HCT116 (cell line): Measurements from ENCODE around the gene TEX19. TPM values are rescaled to one million over a fixed set of nuclear protein-coding genes. Genes with fewer than 3 reads are reported as not detected.

Experiments
- ATAC-seq: fragments of 200-7000 bp; cut with Tn5 transposase; 2 replicates; pipeline ENCODE4 v1.9.1; 2020; ENCODE audit warnings: mild to moderate bottlenecking, moderate library complexity
- BruUV-seq: library from RNA; stranded (reverse); fragments of 400-500 nt; replicated peaks from 2 replicates; lab custom pipeline; 2021; lab: Mats Ljungman, UMichigan
- CTCF ChIA-PET: fragments of 300-600 bp; sonication (Branson Sonifier 250); formaldehyde crosslinking; loops from one replicate; lab custom pipeline; 2021; ENCODE audit warnings: antibody characterized with exemption; lab: Charles Lee
- POLR2A ChIA-PET: fragments of 300-600, 350-600 bp; sonication (Branson Sonifier 250); formaldehyde crosslinking; loops from one replicate; lab custom pipeline; 2021; ENCODE audit warnings: antibody characterized with exemption; lab: Charles Lee
- RAD21 ChIA-PET, 2 experiments: fragments of 300-600 bp; sonication (Branson Sonifier 250); formaldehyde crosslinking; loops; one replicate each; lab custom pipeline; 2023; ENCODE audit warnings: low total read pairs in 2 of 2; ENCODE audit not compliant: uncharacterized antibody in 2 of 2, unreplicated experiment in 2 of 2, low non-redundant PET in 1 of 2; lab: Charles Lee
- DNase-seq: peaks from one replicate; pipeline ENCODE4 v3.0.0-alpha.2; 2010; ENCODE audit warnings: low read depth, low spot score
- H2AFZ ChIP-seq: fragments of 200-600 bp; shearing (Covaris generic), sonication (generic); 2 replicates; pipeline ENCODE4 v1.6.1; 2017; ENCODE audit warnings: low read depth, mixed run types, mixed read lengths, antibody characterized with exemption, low read length; ENCODE audit not compliant: poor library complexity, severe bottlenecking
- H3K27ac ChIP-seq: 2 replicates; pipeline ENCODE4 v1.5.1; 2012; ENCODE audit warnings: low read depth, low read length
- H3K27me3 ChIP-seq: fragments of 200-600 bp; sonication (generic); 2 replicates; pipeline ENCODE4 v1.6.1; 2016; ENCODE audit warnings: mixed run types, low read length, mixed read lengths; ENCODE audit not compliant: insufficient read depth
- H3K36me3 ChIP-seq, 2 experiments: fragments of 200-500 bp in 1 of 2; fragments of 200-600 bp in 1 of 2; sonication (Bioruptor generic) in 1 of 2; sonication (generic) in 1 of 2; 2 replicates each; pipeline versions ENCODE4 v1.5.1 to v1.6.1; 2014 to 2016; ENCODE audit warnings: low read length in 2 of 2, inconsistent platforms in 1 of 2, mixed read lengths in 1 of 2, mixed run types in 1 of 2; ENCODE audit not compliant: insufficient read depth in 2 of 2, control insufficient read depth in 1 of 2
- H3K4me1 ChIP-seq, 2 experiments: fragments of 200-600 bp in 1 of 2; sonication (generic) in 1 of 2; 2 replicates each; pipeline versions ENCODE4 v1.5.1 to v1.6.1; 2012 to 2017; ENCODE audit warnings: low read length in 2 of 2, inconsistent platforms in 1 of 2, mild to moderate bottlenecking in 1 of 2, mixed read lengths in 1 of 2, mixed run types in 1 of 2, moderate library complexity in 1 of 2; ENCODE audit not compliant: insufficient read depth in 2 of 2, control insufficient read depth in 1 of 2
- H3K4me2 ChIP-seq: fragments of 200-600 bp; sonication (generic); 2 replicates; pipeline ENCODE4 v1.6.1; 2017; ENCODE audit warnings: mixed run types, low read length, mixed read lengths
- H3K4me3 ChIP-seq, 2 experiments: fragments of 200-600 bp in 1 of 2; sonication (generic) in 1 of 2; replicated peaks in 1 of 2; 2 replicates each; pipeline ENCODE4 v1.5.1; 2011 to 2016; ENCODE audit warnings: low read length in 2 of 2, control low read depth in 1 of 2, low read depth in 1 of 2, mild to moderate bottlenecking in 1 of 2, mixed read lengths in 1 of 2, mixed run types in 1 of 2
- H3K79me2 ChIP-seq: fragments of 200-600 bp; sonication (generic); 2 replicates; pipeline ENCODE4 v1.6.1; 2017; ENCODE audit warnings: mild to moderate bottlenecking, mixed run types, low read length, moderate library complexity, mixed read lengths; ENCODE audit not compliant: insufficient read depth
- H3K9ac ChIP-seq: fragments of 200-600 bp; sonication (generic); 2 replicates; pipeline ENCODE4 v1.6.1; 2016; ENCODE audit warnings: low read length, mixed read lengths
- H3K9me2 ChIP-seq: fragments of 200-600 bp; sonication (generic), shearing (Covaris generic); 2 replicates; pipeline ENCODE4 v1.6.1; 2017; ENCODE audit warnings: mixed run types, mild to moderate bottlenecking, moderate library complexity; ENCODE audit not compliant: insufficient read depth
- H3K9me3 ChIP-seq, 2 experiments: fragments of 200-500 bp in 1 of 2; fragments of 200-600 bp in 1 of 2; sonication (Bioruptor generic) in 1 of 2; sonication (generic) in 1 of 2; 2 replicates each; pipeline ENCODE4 v1.6.1; 2014 to 2017; ENCODE audit warnings: low read length in 2 of 2, mixed read lengths in 2 of 2, inconsistent platforms in 1 of 2, low read depth in 1 of 2, mild to moderate bottlenecking in 1 of 2, mixed run types in 1 of 2, moderate library complexity in 1 of 2; ENCODE audit not compliant: control insufficient read depth in 1 of 2, insufficient read depth in 1 of 2
- H4K20me1 ChIP-seq: fragments of 200-600 bp; sonication (generic), shearing (Covaris generic); 2 replicates; pipeline ENCODE4 v1.6.1; 2017; ENCODE audit warnings: mixed run types, mild to moderate bottlenecking, moderate library complexity; ENCODE audit not compliant: insufficient read depth
- EGR1 ChIP-seq: IDR thresholded peaks from 2 replicates; pipeline ENCODE4 v1.6.1; 2012; ENCODE audit warnings: low read depth
- FOSL1 ChIP-seq: IDR thresholded peaks from 2 replicates; pipeline ENCODE4 v1.6.1; 2012; ENCODE audit warnings: low read depth
- POLR2A ChIP-seq: IDR thresholded peaks from 2 replicates; pipeline ENCODE4 v1.7.0; 2011; ENCODE audit warnings: borderline replicate concordance; ENCODE audit not compliant: insufficient read depth, insufficient read length; ENCODE audit errors: extremely low read depth
- RAD21 ChIP-seq: IDR thresholded peaks from 2 replicates; pipeline ENCODE4 v1.6.1; 2012; ENCODE audit warnings: low read depth, mild to moderate bottlenecking
- SP1 ChIP-seq: IDR thresholded peaks from 2 replicates; pipeline ENCODE4 v1.6.1; 2012; ENCODE audit warnings: low read depth
- SRF ChIP-seq: IDR thresholded peaks from 2 replicates; pipeline ENCODE4 v1.6.1; 2012; ENCODE audit warnings: low read depth
- TCF7L2 ChIP-seq: IDR thresholded peaks from 2 replicates; pipeline ENCODE4 v1.7.0; 2011; ENCODE audit warnings: borderline replicate concordance, inconsistent platforms; ENCODE audit not compliant: insufficient read depth, insufficient read length; ENCODE audit errors: extremely low read depth
- ZFX ChIP-seq: fragments of 450-650 bp; IDR thresholded peaks from 2 replicates; pipeline ENCODE4 v1.6.1; 2017
- intact Hi-C: fragments of 100-400 bp; cut with micrococcal nuclease; formaldehyde crosslinking; loops from 2 replicates; pipeline ENCODE4 v1.10.0; 2022
- total RNA-seq: library from RNA; stranded (reverse); gene quantifications from one replicate; pipeline ENCODE4 v1.2.1, GENCODE V29; 2021; ENCODE audit not compliant: unreplicated experiment
- TF ChIP-seq, protein P1 (sequence below): IDR thresholded peaks from 2 replicates; pipeline ENCODE4 v1.6.1; 2012
- TF ChIP-seq, protein P2 (sequence below): IDR thresholded peaks from 2 replicates; pipeline ENCODE4 v1.6.1; 2012; ENCODE audit warnings: low read depth

The TEX19 gene
- total RNA-seq, 1 experiment from 2014 or later = 2.1 TPM

DNA sequence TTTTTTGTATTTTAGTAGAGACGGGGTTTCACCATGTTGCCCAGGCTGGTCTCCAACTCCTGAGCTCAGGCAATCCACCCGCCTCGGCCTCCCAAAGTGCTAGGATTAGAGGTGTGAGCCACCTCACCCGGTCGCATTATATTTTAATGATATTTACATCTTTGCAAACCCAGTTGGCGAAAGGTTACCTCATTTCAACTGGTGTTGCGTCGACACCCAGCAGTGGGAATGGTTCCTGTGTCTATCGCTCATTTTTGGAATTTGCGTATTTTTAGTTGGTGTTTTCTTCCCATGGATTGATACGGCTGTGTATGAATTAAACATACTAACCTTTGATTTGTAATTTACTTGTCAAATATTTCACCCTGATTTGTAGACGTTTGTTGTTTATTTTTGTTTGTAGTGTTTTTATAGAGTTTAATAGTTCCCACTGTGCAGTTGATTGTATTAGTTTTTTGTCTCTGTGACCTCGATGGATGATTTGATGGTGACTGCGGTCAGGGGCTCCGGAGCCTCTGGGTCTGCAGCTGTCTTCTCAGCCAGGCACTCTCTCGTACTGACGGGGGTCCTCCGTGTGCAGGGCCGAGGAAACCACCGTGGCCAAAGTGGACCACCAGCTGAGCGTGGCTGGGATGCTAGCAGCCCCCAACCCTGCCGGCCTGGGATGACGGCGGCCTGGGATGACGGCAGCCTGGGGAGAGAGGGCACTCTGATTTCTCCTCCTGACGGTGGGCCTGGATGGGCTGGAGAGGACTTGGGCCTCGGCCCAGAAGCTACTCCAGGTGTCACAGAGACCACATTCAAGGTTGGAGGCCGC lies 45.6 kb upstream of the TEX19 start:
- ChIA-PET CTCF (no interaction called here), RAD21 (no interaction called here), POLR2A (no interaction called here)
- no peaks in the 10 kb centered on the region for H3K9me2 ChIP-seq
- H2AFZ ChIP-seq = no peak overlapping the region
- TF ChIP-seq RAD21 = no peak
- no peak for TF ChIP-seq FOSL1
- no peak for TF ChIP-seq POLR2A
- no peak for TF ChIP-seq TCF7L2
- no peak for TF ChIP-seq EGR1
- TF ChIP-seq ZFX = no peak
- no peak for TF ChIP-seq SRF
- TF ChIP-seq SP1 = no peak
- TF ChIP-seq, protein P1, sequence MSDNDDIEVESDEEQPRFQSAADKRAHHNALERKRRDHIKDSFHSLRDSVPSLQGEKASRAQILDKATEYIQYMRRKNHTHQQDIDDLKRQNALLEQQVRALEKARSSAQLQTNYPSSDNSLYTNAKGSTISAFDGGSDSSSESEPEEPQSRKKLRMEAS = no peak
- TF ChIP-seq, protein P2, sequence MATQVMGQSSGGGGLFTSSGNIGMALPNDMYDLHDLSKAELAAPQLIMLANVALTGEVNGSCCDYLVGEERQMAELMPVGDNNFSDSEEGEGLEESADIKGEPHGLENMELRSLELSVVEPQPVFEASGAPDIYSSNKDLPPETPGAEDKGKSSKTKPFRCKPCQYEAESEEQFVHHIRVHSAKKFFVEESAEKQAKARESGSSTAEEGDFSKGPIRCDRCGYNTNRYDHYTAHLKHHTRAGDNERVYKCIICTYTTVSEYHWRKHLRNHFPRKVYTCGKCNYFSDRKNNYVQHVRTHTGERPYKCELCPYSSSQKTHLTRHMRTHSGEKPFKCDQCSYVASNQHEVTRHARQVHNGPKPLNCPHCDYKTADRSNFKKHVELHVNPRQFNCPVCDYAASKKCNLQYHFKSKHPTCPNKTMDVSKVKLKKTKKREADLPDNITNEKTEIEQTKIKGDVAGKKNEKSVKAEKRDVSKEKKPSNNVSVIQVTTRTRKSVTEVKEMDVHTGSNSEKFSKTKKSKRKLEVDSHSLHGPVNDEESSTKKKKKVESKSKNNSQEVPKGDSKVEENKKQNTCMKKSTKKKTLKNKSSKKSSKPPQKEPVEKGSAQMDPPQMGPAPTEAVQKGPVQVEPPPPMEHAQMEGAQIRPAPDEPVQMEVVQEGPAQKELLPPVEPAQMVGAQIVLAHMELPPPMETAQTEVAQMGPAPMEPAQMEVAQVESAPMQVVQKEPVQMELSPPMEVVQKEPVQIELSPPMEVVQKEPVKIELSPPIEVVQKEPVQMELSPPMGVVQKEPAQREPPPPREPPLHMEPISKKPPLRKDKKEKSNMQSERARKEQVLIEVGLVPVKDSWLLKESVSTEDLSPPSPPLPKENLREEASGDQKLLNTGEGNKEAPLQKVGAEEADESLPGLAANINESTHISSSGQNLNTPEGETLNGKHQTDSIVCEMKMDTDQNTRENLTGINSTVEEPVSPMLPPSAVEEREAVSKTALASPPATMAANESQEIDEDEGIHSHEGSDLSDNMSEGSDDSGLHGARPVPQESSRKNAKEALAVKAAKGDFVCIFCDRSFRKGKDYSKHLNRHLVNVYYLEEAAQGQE = no peak
- no peak for DNase-seq
- peaks cover 0 to 7% of the 10 kb centered on the region in 2 experiments; a peak in 1 of 4 replicates for H3K9me3 ChIP-seq
- H4K20me1 ChIP-seq = no peaks in the 10 kb centered on the region
- H3K4me1 ChIP-seq = peaks cover 0 to 7% of the 10 kb centered on the region in 2 experiments; a peak in 2 of 4 replicates
- no peak overlapping the region for H3K4me3 ChIP-seq
- H3K36me3 ChIP-seq = no peaks in the 10 kb centered on the region
- H3K27me3 ChIP-seq = peaks cover 17% of the 10 kb centered on the region; the same call in 1 of the 2 replicates
- intact Hi-C loops = no loop called here
- no TSS peak for BruUV-seq
- H3K9ac ChIP-seq = no peak overlapping the region
- ATAC-seq = no peak
- H3K4me2 ChIP-seq = no peak overlapping the region
- no peaks in the 10 kb centered on the region for H3K79me2 ChIP-seq
- no peak overlapping the region for H3K27ac ChIP-seq
